RKO (cell line): ENCODE results near the gene ARHGEF16.
A peak's percentile ranks its signal among the peaks of the same experiment; 100 is the strongest.

Experiments used
- DNase-seq: peaks from one replicate; pipeline ENCODE4 v3.0.0-alpha.2; 2016; ENCODE audit warnings: low spot score

ARHGEF16 gene

GRCh38 chr1:3519301-3519885 lies 64.9 kb downstream of the ARHGEF16 start:
- no peak for DNase-seq

GRCh38 chr1:3520419-3521378 lies 66.2 kb downstream of the ARHGEF16 start:
- DNase-seq: no peak

- DNase-seq: no peak
Measured at GRCh38 chr1:3521426-3521825, 67.0 kb downstream of the ARHGEF16 start.

- no peak for DNase-seq
Measured at GRCh38 chr1:3522112-3522511, 67.6 kb downstream of the ARHGEF16 start.

- no peak for DNase-seq
Measured at GRCh38 chr1:3522564-3523265, 68.2 kb downstream of the ARHGEF16 start.

DNA sequence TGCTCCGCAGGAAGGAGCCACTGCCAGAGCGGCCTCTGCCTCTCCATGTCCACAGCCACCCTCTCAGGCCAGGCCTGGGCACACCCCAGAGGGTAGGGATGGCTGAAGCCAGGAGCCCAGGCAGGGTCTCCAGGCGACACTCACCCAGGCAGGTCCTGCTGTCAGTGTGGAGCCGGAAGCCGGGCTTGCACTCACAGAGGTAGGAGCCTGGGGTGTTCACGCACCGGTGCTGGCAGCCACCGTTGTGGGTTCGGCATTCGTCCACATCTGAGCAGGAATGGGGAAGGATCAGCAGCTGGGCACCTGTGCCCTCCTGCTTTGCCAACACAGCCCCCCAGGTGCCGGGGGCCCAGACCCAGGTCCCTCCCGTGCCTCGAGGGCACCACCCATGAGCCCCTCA lies 69.5 kb downstream of the ARHGEF16 start:
- DNase-seq: no peak

GRCh38 chr1:3524556-3525203 lies 70.2 kb downstream of the ARHGEF16 start:
- no peak for DNase-seq

GRCh38 chr1:3525551-3526482 lies 71.4 kb downstream of the ARHGEF16 start:
- no peak for DNase-seq

DNA sequence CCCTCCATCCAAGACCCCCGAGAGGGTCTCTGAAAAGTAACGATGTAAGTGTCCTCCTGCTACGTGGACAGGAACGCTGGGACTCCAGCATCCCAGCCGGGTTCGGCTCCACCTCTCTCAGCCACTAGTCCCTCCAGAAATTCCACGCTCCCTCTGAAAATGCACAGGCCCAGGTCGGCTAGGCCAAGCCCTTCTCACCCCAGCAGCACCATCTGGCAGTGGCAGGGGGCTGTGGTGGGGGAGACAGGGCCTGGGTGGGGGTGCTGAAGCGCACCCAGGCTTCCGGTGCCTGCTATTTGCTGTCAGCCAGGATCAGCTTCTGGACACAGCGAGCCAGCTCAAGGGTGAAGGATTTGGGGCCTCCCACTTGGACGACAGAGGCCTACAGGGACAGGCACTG lies 73.3 kb downstream of the ARHGEF16 start:
- no peak for DNase-seq

GRCh38 chr1:3529099-3529729 lies 74.7 kb downstream of the ARHGEF16 start:
- DNase-seq: no peak

GRCh38 chr1:3530086-3530925 lies 75.8 kb downstream of the ARHGEF16 start:
- peak; percentile 37 for DNase-seq
